GM21381 (cell line): ENCODE measurements around the gene C12orf60.

Experiments used
- ATAC-seq: cut with Tn5 transposase; IDR thresholded peaks from one replicate; pipeline ENCODE4 v1.9.1; 2021; ENCODE audit warnings: mild to moderate bottlenecking, moderate library complexity; ENCODE audit not compliant: unreplicated experiment

C12orf60 gene

GRCh38 chr12:14871247-14871646, 67.8 kb downstream of the C12orf60 start:
- ATAC-seq, result no peak

GRCh38 chr12:14871886-14872285, 68.4 kb downstream of the C12orf60 start:
- no peak for ATAC-seq

- no peak for ATAC-seq
These were observed 70.1 kb downstream of the C12orf60 start for GRCh38 chr12:14873440-14874185.
